Loucy (cell line): ENCODE measurements around the gene LTBP1.

Experiments
- H2AFZ ChIP-seq: fragments of 200-600 bp; sonication (generic); 2 replicates; pipeline ENCODE4 v1.6.0; 2016; ENCODE audit warnings: antibody characterized with exemption, mild to moderate bottlenecking, low read length, moderate library complexity
- H3F3A ChIP-seq: fragments of 200-600 bp; 2 replicates; pipeline ENCODE4 v1.6.0; 2016; ENCODE audit warnings: antibody characterized with exemption, low read depth, mild to moderate bottlenecking
- H3K27me3 ChIP-seq: fragments of 200-600 bp; sonication (generic); 2 replicates; pipeline ENCODE4 v1.6.1; 2014; ENCODE audit warnings: low read length, mild to moderate bottlenecking; ENCODE audit not compliant: insufficient read depth, poor library complexity, severe bottlenecking
- H3K36me3 ChIP-seq: fragments of 200-600 bp; sonication (generic); 2 replicates; pipeline ENCODE4 v1.6.1; 2016; ENCODE audit warnings: low read length; ENCODE audit not compliant: insufficient read depth
- H3K4me1 ChIP-seq: fragments of 200-600 bp; sonication (generic); 2 replicates; pipeline ENCODE4 v1.5.1; 2014; ENCODE audit warnings: low read length, mild to moderate bottlenecking; ENCODE audit not compliant: insufficient read depth, poor library complexity, severe bottlenecking
- H3K4me2 ChIP-seq: fragments of 200-600 bp; sonication (generic); 2 replicates; pipeline ENCODE4 v1.6.0; 2014; ENCODE audit warnings: antibody characterized with exemption, low read length, low read depth, mild to moderate bottlenecking; ENCODE audit not compliant: poor library complexity, severe bottlenecking
- H3K4me3 ChIP-seq: fragments of 200-600 bp; sonication (generic); 2 replicates; pipeline ENCODE4 v1.5.1; 2014; ENCODE audit warnings: low read length, mild to moderate bottlenecking, mixed read lengths; ENCODE audit not compliant: poor library complexity, severe bottlenecking
- H3K79me2 ChIP-seq: fragments of 200-600 bp; sonication (generic); 2 replicates; pipeline ENCODE4 v1.6.1; 2014; ENCODE audit warnings: low read length; ENCODE audit not compliant: insufficient read depth
- H3K9ac ChIP-seq: fragments of 200-600 bp; sonication (generic); 2 replicates; pipeline ENCODE4 v1.6.0; 2014; ENCODE audit warnings: mild to moderate bottlenecking, low read depth, low read length, moderate library complexity; ENCODE audit not compliant: poor library complexity, severe bottlenecking
- H3K9me2 ChIP-seq: fragments of 200-600 bp; sonication (generic); replicated peaks from 2 replicates; pipeline ENCODE4 v1.6.1; 2016; ENCODE audit warnings: low read depth, low read length, mixed read lengths
- H3K9me3 ChIP-seq: fragments of 200-600 bp; sonication (generic); 2 replicates; pipeline ENCODE4 v1.6.1; 2014; ENCODE audit warnings: mild to moderate bottlenecking, antibody characterized with exemption, low read length, low read depth; ENCODE audit not compliant: insufficient read depth
- H4K20me1 ChIP-seq: fragments of 200-600 bp; sonication (generic); 2 replicates; pipeline ENCODE4 v1.6.0; 2014; ENCODE audit warnings: antibody characterized with exemption, low read length, mild to moderate bottlenecking; ENCODE audit not compliant: insufficient read depth, poor library complexity, severe bottlenecking
- CTCF ChIP-seq: fragments of 200-600 bp; sonication (generic); conservative IDR thresholded peaks from 2 replicates; pipeline ENCODE4 v1.5.1; 2014; ENCODE audit warnings: mild to moderate bottlenecking, antibody characterized with exemption, low read length
- EZH2phosphoT487 ChIP-seq: fragments of 200-600 bp; IDR thresholded peaks from 2 replicates; pipeline ENCODE4 v1.6.1; 2018; ENCODE audit warnings: antibody characterized with exemption, mild to moderate bottlenecking, moderate library complexity, borderline replicate concordance

Gene LTBP1

GRCh38 chr2:33322612-33323011, 375.9 kb downstream of the LTBP1 start:
- peak overlapping the region; percentile 48 for H3K9ac ChIP-seq
- H3K9me2 ChIP-seq, result no peaks in the 10 kb centered on the region

GRCh38 chr2:33323957-33324356, 377.2 kb downstream of the LTBP1 start:
- H3K27me3 ChIP-seq, result no peaks in the 10 kb centered on the region
- H3K79me2 ChIP-seq, result no peaks in the 10 kb centered on the region
- no peaks in the 10 kb centered on the region for H3K9me3 ChIP-seq
- no peaks in the 10 kb centered on the region for H4K20me1 ChIP-seq
- no peak overlapping the region for H3K4me3 ChIP-seq
- H3K9me2 ChIP-seq, result no peaks in the 10 kb centered on the region
- no peak overlapping the region for H3K9ac ChIP-seq
- no peaks in the 10 kb centered on the region for H3K36me3 ChIP-seq
- H3F3A ChIP-seq, result no peaks in the 10 kb centered on the region
- no peak overlapping the region for H3K4me2 ChIP-seq
- H3K4me1 ChIP-seq, result peaks cover 42% of the 10 kb centered on the region
- TF ChIP-seq CTCF, result no peak
- TF ChIP-seq EZH2phosphoT487, result no peak
- no peak overlapping the region for H2AFZ ChIP-seq

More at GRCh38 chr2:33322612-33323011, 375.9 kb downstream of the LTBP1 start:
- no peak overlapping the region for H3K4me3 ChIP-seq
- no peaks in the 10 kb centered on the region for H4K20me1 ChIP-seq
- no peak overlapping the region for H2AFZ ChIP-seq
- no peaks in the 10 kb centered on the region for H3K79me2 ChIP-seq
- no peaks in the 10 kb centered on the region for H3K9me3 ChIP-seq
- peaks cover 42% of the 10 kb centered on the region for H3K4me1 ChIP-seq
- TF ChIP-seq CTCF (no peak), EZH2phosphoT487 (no peak)
- no peaks in the 10 kb centered on the region for H3K36me3 ChIP-seq
- H3K27me3 ChIP-seq, result no peaks in the 10 kb centered on the region
- peak overlapping the region; percentile 60 for H3K4me2 ChIP-seq
- H3F3A ChIP-seq, result no peaks in the 10 kb centered on the region

GRCh38 chr2:33326100-33326499, 379.3 kb downstream of the LTBP1 start:
- H3K9me3 ChIP-seq, result no peaks in the 10 kb centered on the region
- TF ChIP-seq CTCF (no peak), EZH2phosphoT487 (no peak)
- no peaks in the 10 kb centered on the region for H4K20me1 ChIP-seq
- H3F3A ChIP-seq, result no peaks in the 10 kb centered on the region
- no peak overlapping the region for H3K9ac ChIP-seq
- H3K9me2 ChIP-seq, result no peaks in the 10 kb centered on the region
- H3K36me3 ChIP-seq, result no peaks in the 10 kb centered on the region
- H3K27me3 ChIP-seq, result no peaks in the 10 kb centered on the region
- H2AFZ ChIP-seq, result no peak overlapping the region
- H3K4me3 ChIP-seq, result no peak overlapping the region
- no peak overlapping the region for H3K4me2 ChIP-seq
- no peaks in the 10 kb centered on the region for H3K79me2 ChIP-seq
- H3K4me1 ChIP-seq, result peaks cover 33% of the 10 kb centered on the region
